ENCODE data around the gene LMF2.

DNA sequence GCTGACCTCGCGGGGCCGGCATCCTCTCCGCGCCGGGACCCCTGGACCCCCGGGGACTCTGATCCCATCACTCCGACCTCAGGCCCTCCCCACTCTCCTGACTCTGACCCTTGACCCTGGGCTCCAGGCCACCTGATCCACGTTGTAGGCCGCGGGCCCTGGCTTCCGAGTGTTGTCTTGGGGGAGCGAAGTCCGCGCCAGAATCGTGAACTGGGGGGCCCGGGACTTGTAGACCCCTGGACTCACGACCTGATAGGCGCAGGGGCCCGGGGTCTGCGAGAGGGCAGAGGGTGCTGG is 23.0 kb upstream of the LMF2 start:
- TF ChIP-seq, protein P1, sequence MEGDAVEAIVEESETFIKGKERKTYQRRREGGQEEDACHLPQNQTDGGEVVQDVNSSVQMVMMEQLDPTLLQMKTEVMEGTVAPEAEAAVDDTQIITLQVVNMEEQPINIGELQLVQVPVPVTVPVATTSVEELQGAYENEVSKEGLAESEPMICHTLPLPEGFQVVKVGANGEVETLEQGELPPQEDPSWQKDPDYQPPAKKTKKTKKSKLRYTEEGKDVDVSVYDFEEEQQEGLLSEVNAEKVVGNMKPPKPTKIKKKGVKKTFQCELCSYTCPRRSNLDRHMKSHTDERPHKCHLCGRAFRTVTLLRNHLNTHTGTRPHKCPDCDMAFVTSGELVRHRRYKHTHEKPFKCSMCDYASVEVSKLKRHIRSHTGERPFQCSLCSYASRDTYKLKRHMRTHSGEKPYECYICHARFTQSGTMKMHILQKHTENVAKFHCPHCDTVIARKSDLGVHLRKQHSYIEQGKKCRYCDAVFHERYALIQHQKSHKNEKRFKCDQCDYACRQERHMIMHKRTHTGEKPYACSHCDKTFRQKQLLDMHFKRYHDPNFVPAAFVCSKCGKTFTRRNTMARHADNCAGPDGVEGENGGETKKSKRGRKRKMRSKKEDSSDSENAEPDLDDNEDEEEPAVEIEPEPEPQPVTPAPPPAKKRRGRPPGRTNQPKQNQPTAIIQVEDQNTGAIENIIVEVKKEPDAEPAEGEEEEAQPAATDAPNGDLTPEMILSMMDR (IDR thresholded peaks at IDR 0.05): no peak
- no peak for TF ChIP-seq POLR2A (IDR thresholded peaks at IDR 0.05)

Data from uterus (tissue), 2 donors.